Caco-2 (cell line): ENCODE data around the gene CST7. TPM values are rescaled to one million over a fixed set of nuclear protein-coding genes. Genes with fewer than 3 reads are reported as not detected.

Source experiments
- BruUV-seq: library from RNA; stranded (reverse); fragments of 400-500 nt; replicated peaks from 2 replicates; lab custom pipeline; 2021; lab: Mats Ljungman, UMichigan
- CTCF ChIA-PET: fragments of 300-600 bp; sonication (Branson Sonifier 250); formaldehyde crosslinking; loops from one replicate; lab custom pipeline; 2022; ENCODE audit warnings: antibody characterized with exemption; lab: Charles Lee
- POLR2A ChIA-PET: fragments of 300-600 bp; sonication (Branson Sonifier 250); formaldehyde crosslinking; loops from one replicate; lab custom pipeline; 2022; ENCODE audit warnings: antibody characterized with exemption; lab: Charles Lee
- DNase-seq, 2 experiments: peaks; one replicate each; pipeline versions ENCODE4 v3.0.0 to v3.0.0-alpha.2; 2020 to 2022
- H3K27me3 ChIP-seq: replicated peaks from 2 replicates; pipeline ENCODE4 v1.6.0; 2011; ENCODE audit warnings: low read length; ENCODE audit not compliant: control insufficient read depth, insufficient read depth
- H3K36me3 ChIP-seq: 2 replicates; pipeline ENCODE4 v1.5.1; 2011; ENCODE audit warnings: low read length; ENCODE audit not compliant: control insufficient read depth, insufficient read depth
- H3K4me1 ChIP-seq: fragments of 250-450 bp; sonication (Bioruptor Pico); 2 replicates; pipeline ENCODE4 v1.5.1; 2020; ENCODE audit warnings: mild to moderate bottlenecking
- H3K4me3 ChIP-seq: 2 replicates; pipeline ENCODE4 v1.5.1; 2011; ENCODE audit warnings: low read depth, mild to moderate bottlenecking, control low read depth, low read length
- H3K9me3 ChIP-seq: fragments of 250-450 bp; sonication (Bioruptor Pico); 2 replicates; pipeline ENCODE4 v1.5.1; 2020; ENCODE audit warnings: mild to moderate bottlenecking, moderate library complexity
- H3K27ac Mint-ChIP-seq: one replicate; pipeline ENCODE4 v1.8.0; 2022; ENCODE audit warnings: mixed read lengths; ENCODE audit not compliant: unreplicated experiment
- H3K27me3 Mint-ChIP-seq: one replicate; pipeline ENCODE4 v1.8.0; 2022; ENCODE audit warnings: mixed read lengths; ENCODE audit not compliant: insufficient read depth, unreplicated experiment
- H3K36me3 Mint-ChIP-seq: one replicate; pipeline ENCODE4 v1.8.0; 2022; ENCODE audit warnings: mild to moderate bottlenecking, mixed read lengths; ENCODE audit not compliant: insufficient read depth, unreplicated experiment
- H3K4me1 Mint-ChIP-seq: one replicate; pipeline ENCODE4 v1.8.0; 2022; ENCODE audit warnings: low read depth, mixed read lengths; ENCODE audit not compliant: unreplicated experiment
- H3K4me3 Mint-ChIP-seq: one replicate; pipeline ENCODE4 v1.8.0; 2022; ENCODE audit warnings: mild to moderate bottlenecking, moderate library complexity, mixed read lengths; ENCODE audit not compliant: unreplicated experiment
- H3K9me3 Mint-ChIP-seq: one replicate; pipeline ENCODE4 v1.8.0; 2022; ENCODE audit warnings: mixed read lengths; ENCODE audit not compliant: unreplicated experiment
- intact Hi-C: fragments of 100-400 bp; cut with micrococcal nuclease; formaldehyde crosslinking; loops from one replicate; pipeline ENCODE4 v1.10.0; 2022; ENCODE audit not compliant: unreplicated experiment
- total RNA-seq: library from RNA; stranded (reverse); gene quantifications from 2 replicates; pipeline ENCODE4 v1.2.3, GENCODE V29; 2022
- TF ChIP-seq, protein P1 (sequence below), 2 experiments: fragments of 200-600 bp in 1 of 2; IDR thresholded peaks; 1 replicate in 1 of 2; 2 replicates in 1 of 2; pipeline versions ENCODE4 v1.5.1 to v1.8.0; 2011 to 2022; ENCODE audit warnings: antibody characterized with exemption in 1 of 2, control low read depth in 1 of 2, inconsistent platforms in 1 of 2, low read depth in 1 of 2, low read length in 1 of 2, mild to moderate bottlenecking in 1 of 2, moderate library complexity in 1 of 2; ENCODE audit not compliant: insufficient read depth in 1 of 2, severe bottlenecking in 1 of 2, unreplicated experiment in 1 of 2

The CST7 gene
- total RNA-seq, 1 experiment from 2014 or later: not detected

DNA sequence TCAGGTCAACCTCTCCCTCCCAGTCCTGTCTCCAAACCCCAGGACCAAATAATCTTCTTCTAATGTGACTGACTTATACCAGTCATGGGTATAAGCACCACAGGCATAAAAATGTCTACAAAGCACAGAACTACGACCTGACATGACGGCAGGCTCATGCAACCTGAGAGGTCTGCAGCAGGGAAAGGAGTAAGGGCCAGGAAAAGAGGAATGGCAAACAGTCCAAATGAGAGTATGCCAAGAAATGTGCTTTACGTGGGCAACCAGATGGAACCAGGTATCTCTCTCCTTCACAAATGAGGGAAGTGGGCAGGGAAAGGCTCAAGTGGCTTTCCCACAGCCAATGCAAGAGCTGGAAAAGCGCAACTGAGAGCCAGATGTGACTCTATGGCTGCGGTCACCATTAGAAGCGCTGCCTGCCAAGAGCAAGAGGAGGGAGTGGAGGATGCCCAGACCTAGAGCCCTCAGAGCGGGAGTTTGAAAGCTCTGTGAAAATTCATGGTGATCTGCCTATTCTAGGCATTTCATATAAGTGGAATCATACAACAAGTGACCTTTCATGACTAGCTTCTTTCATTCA, 37.5 kb downstream of the CST7 start:
- ChIA-PET CTCF (no interaction called here), POLR2A (no interaction called here)
- Mint-ChIP-seq H3K9me3 (no peaks in the 10 kb centered on the region), H3K27ac (no peak overlapping the region), H3K27me3 (no peaks in the 10 kb centered on the region), H3K4me1 (peaks cover 14% of the 10 kb centered on the region), H3K4me3 (no peak overlapping the region), H3K36me3 (peaks cover 34% of the 10 kb centered on the region)
- DNase-seq: no peak
- H3K9me3 ChIP-seq: no peaks in the 10 kb centered on the region
- peaks cover 9% of the 10 kb centered on the region; the same call in 1 of the 2 replicates for H3K4me1 ChIP-seq
- H3K36me3 ChIP-seq: peaks cover 2% of the 10 kb centered on the region; the same call in 1 of the 2 replicates
- no peaks in the 10 kb centered on the region for H3K27me3 ChIP-seq
- TF ChIP-seq, protein P1, sequence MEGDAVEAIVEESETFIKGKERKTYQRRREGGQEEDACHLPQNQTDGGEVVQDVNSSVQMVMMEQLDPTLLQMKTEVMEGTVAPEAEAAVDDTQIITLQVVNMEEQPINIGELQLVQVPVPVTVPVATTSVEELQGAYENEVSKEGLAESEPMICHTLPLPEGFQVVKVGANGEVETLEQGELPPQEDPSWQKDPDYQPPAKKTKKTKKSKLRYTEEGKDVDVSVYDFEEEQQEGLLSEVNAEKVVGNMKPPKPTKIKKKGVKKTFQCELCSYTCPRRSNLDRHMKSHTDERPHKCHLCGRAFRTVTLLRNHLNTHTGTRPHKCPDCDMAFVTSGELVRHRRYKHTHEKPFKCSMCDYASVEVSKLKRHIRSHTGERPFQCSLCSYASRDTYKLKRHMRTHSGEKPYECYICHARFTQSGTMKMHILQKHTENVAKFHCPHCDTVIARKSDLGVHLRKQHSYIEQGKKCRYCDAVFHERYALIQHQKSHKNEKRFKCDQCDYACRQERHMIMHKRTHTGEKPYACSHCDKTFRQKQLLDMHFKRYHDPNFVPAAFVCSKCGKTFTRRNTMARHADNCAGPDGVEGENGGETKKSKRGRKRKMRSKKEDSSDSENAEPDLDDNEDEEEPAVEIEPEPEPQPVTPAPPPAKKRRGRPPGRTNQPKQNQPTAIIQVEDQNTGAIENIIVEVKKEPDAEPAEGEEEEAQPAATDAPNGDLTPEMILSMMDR (IDR thresholded peaks at IDR 0.05; ENCODE audit: insufficient read depth in 1 of 2, low read depth in 1 of 2, low read length in 1 of 2, severe bottlenecking in 1 of 2, unreplicated experiment in 1 of 2): no peak
- H3K4me3 ChIP-seq: no peak overlapping the region
- intact Hi-C loops: no loop called here
- no TSS peak for BruUV-seq

DNA sequence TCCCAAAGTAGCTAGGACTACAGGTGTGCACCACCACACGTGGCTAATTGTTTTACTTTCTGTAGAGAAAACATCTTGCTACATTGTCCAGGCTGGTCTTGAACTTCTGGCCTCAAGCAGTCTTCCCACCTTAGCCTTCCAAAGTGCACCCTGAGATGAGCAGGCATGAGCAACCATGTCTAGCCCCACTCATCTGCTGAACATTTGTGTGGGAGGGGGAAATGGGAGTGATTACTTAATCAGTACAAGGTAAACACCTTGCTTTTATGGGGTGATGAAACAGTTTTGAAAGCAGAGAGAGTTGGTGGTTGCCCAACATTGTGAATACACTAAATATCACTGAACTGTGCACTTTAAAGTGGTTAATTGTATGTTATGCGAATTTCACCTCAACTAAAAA, 38.2 kb downstream of the CST7 start:
- Histone ChIP-seq H3K36me3 (no peaks in the 10 kb centered on the region), H3K4me3 (no peak overlapping the region), H3K4me1 (peaks cover 12% of the 10 kb centered on the region; the same call in 1 of the 2 replicates), H3K9me3 (no peaks in the 10 kb centered on the region), H3K27me3 (no peaks in the 10 kb centered on the region)
- no peak for DNase-seq
- H3K4me3 Mint-ChIP-seq: no peak overlapping the region
- H3K9me3 Mint-ChIP-seq: no peaks in the 10 kb centered on the region
- H3K36me3 Mint-ChIP-seq: peaks cover 33% of the 10 kb centered on the region
- ChIA-PET POLR2A (no interaction called here), CTCF (no interaction called here)
- no peaks in the 10 kb centered on the region for H3K27me3 Mint-ChIP-seq
- TF ChIP-seq, protein P1 (IDR thresholded peaks at IDR 0.05; ENCODE audit: insufficient read depth in 1 of 2, low read depth in 1 of 2, low read length in 1 of 2, severe bottlenecking in 1 of 2, unreplicated experiment in 1 of 2): no peak
- intact Hi-C loops: no loop called here
- H3K27ac Mint-ChIP-seq: no peak overlapping the region
- BruUV-seq: no TSS peak
- H3K4me1 Mint-ChIP-seq: peaks cover 16% of the 10 kb centered on the region

- intact Hi-C loops: no loop called here
- peaks cover 17% of the 10 kb centered on the region for H3K4me1 Mint-ChIP-seq
- Histone ChIP-seq H3K9me3 (no peaks in the 10 kb centered on the region), H3K36me3 (no peaks in the 10 kb centered on the region), H3K4me1 (peaks cover 12% of the 10 kb centered on the region), H3K27me3 (no peaks in the 10 kb centered on the region), H3K4me3 (no peak overlapping the region)
- peaks cover 32% of the 10 kb centered on the region for H3K36me3 Mint-ChIP-seq
- H3K27me3 Mint-ChIP-seq: no peaks in the 10 kb centered on the region
- H3K27ac Mint-ChIP-seq: no peak overlapping the region
- ChIA-PET POLR2A (no interaction called here), CTCF (no interaction called here)
- BruUV-seq: no TSS peak
- DNase-seq: peak in 1 of 2 experiments; percentile 14
- TF ChIP-seq, protein P1 (IDR thresholded peaks at IDR 0.05; ENCODE audit: insufficient read depth in 1 of 2, low read depth in 1 of 2, low read length in 1 of 2, severe bottlenecking in 1 of 2, unreplicated experiment in 1 of 2): no peak
- no peaks in the 10 kb centered on the region for H3K9me3 Mint-ChIP-seq
- H3K4me3 Mint-ChIP-seq: no peak overlapping the region
These were observed 39.1 kb downstream of the CST7 start for GRCh38 chr20:24987873-24988835.
